Upper lobe of right lung (tissue), 1 donor: Measurements from ENCODE around the gene USP54. TPM values are rescaled to one million over a fixed set of nuclear protein-coding genes. Genes with fewer than 3 reads are reported as not detected.
"Not testable (repeated sequence)": the region's sequence is repeated elsewhere in the genome, so short reads cannot be mapped to it uniquely, and the experiment has no call there.

ENCODE experiments used
- ATAC-seq: fragments of 200-7000 bp; cut with Tn5 transposase; one replicate; pipeline ENCODE4 v1.9.1; 2020; ENCODE audit warnings: mild to moderate bottlenecking, moderate library complexity
- DNase-seq: peaks from one replicate; pipeline ENCODE4 v3.0.0-alpha.2; 2020
- H3K27ac ChIP-seq: fragments of 200-600 bp; one replicate; pipeline ENCODE4 v1.8.0; 2022
- H3K27me3 ChIP-seq: fragments of 200-600 bp; one replicate; pipeline ENCODE4 v1.8.0; 2022; ENCODE audit warnings: mild to moderate bottlenecking
- H3K36me3 ChIP-seq: fragments of 200-600 bp; one replicate; pipeline ENCODE4 v1.8.0; 2022
- H3K4me1 ChIP-seq: fragments of 200-600 bp; one replicate; pipeline ENCODE4 v1.8.0; 2022
- H3K4me3 ChIP-seq: fragments of 200-600 bp; one replicate; pipeline ENCODE4 v1.8.0; 2022; ENCODE audit warnings: mild to moderate bottlenecking
- H3K9me3 ChIP-seq: fragments of 200-600 bp; one replicate; pipeline ENCODE4 v1.8.0; 2022
- intact Hi-C: fragments of 100-400 bp; cut with DNase I; formaldehyde crosslinking; loops from one replicate; pipeline ENCODE4 v1.11.0; 2022
- total RNA-seq: library from RNA; stranded (reverse); fragmentation: NEBNext Ultra II Directional; extraction: Animal tissue kit (Norgen Biotek cat#: 25700); gene quantifications from one replicate; pipeline ENCODE4 v1.2.1, GENCODE V29; 2021
- TF ChIP-seq, protein P1 (sequence below): fragments of 200-600 bp; IDR thresholded peaks from one replicate; pipeline ENCODE4 v1.8.0; 2022; ENCODE audit warnings: antibody characterized with exemption
- donor health status: DM: no; HTN: yes; CAD: no; lungs with severe emphysema.

Gene USP54
- total RNA-seq, 1 donor from 2014 or later, result 114 TPM

DNA sequence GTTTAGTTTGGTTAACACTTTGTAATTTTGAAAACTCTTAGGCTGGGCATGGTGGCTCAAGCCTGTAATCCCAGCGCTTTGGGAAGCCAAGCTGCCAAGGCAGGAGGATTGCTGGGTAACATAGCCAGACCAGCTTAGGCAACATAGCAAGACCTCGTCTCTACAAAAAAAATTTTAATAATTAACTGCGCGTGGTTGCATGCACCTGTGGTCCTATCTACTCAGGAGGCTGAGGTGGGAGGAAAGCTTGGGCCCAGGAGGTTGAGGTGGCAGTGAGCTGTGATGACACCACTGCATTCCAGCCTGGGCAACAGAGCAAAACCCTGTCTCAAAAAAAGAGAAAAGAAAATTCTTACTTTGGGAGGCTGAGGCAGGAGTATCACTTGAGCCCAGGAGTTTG lies 31.9 kb upstream of the USP54 start:
- Histone ChIP-seq H3K4me3 (no peak overlapping the region), H3K4me1 (peaks cover 5% of the 10 kb centered on the region), H3K36me3 (no peaks in the 10 kb centered on the region), H3K27me3 (no peaks in the 10 kb centered on the region), H3K27ac (no peak overlapping the region), H3K9me3 (no peaks in the 10 kb centered on the region)
- TF ChIP-seq, protein P1, sequence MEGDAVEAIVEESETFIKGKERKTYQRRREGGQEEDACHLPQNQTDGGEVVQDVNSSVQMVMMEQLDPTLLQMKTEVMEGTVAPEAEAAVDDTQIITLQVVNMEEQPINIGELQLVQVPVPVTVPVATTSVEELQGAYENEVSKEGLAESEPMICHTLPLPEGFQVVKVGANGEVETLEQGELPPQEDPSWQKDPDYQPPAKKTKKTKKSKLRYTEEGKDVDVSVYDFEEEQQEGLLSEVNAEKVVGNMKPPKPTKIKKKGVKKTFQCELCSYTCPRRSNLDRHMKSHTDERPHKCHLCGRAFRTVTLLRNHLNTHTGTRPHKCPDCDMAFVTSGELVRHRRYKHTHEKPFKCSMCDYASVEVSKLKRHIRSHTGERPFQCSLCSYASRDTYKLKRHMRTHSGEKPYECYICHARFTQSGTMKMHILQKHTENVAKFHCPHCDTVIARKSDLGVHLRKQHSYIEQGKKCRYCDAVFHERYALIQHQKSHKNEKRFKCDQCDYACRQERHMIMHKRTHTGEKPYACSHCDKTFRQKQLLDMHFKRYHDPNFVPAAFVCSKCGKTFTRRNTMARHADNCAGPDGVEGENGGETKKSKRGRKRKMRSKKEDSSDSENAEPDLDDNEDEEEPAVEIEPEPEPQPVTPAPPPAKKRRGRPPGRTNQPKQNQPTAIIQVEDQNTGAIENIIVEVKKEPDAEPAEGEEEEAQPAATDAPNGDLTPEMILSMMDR, result no peak
- intact Hi-C loops, result no loop called here
- ATAC-seq, result no peak
- no peak for DNase-seq

DNA sequence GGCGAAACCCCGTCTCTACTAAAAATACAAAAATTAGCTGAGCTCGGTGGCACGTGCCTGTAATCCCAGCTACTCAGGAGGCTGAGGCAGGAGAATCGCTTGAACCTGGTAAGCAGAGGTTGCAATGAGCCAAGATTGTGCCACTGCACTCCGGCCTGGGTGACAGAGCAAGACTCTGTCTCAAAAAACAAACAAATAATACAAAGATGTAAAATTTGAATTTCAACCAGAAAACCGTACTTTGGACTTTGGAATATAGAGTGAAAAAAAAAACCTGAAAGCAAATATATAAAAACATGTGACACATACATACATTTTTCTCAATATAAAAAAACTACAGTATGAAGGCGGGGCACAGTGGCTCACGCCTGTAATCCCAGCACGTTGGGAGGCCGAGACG lies 29.8 kb upstream of the USP54 start:
- H3K9me3 ChIP-seq, H3K4me3 ChIP-seq, ATAC-seq, H3K36me3 ChIP-seq, H3K4me1 ChIP-seq, DNase-seq, H3K27ac ChIP-seq, H3K27me3 ChIP-seq, intact Hi-C loops: not testable (repeated sequence)

DNA sequence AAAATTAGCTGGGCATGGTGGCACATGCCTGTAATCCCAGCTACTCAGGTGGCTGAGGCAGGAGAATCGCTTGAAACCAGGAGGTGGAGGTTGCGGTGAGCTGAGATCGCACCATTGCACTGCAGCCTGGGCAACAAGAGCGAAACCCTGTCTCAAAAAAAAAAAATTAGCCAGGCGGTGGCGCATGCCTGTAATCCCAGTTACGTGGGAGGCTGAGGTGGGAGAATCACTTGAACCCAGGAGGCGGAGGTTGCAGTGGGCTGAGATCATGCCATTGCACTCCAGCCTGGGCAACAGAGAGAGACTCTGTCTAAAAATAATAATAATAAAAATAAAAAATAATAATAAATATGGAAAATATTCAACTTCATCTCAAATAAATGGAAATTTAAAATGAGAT lies 26.0 kb upstream of the USP54 start:
- DNase-seq, ATAC-seq, H3K9me3 ChIP-seq, H3K27me3 ChIP-seq, H3K36me3 ChIP-seq, H3K4me1 ChIP-seq, intact Hi-C loops, H3K27ac ChIP-seq, H3K4me3 ChIP-seq: not testable (repeated sequence)

DNA sequence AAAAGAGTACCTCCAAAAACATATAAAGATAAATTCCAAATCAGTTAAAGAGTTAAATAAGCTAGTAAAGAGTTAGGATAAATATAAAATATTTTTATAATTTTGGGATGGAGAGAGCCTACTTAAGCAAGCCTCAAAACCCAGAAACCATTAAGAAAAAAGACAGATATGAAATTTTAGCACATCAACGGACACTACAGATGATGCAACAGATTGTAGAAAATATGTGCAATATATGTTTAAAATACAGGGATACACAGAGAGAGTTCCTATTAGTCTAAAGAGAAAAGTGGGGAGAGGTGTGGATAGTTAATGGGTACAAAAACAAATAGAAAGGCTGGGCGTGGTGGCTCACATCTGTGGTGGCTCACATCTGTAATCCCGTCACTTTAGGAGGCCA lies 23.6 kb upstream of the USP54 start:
- no peaks in the 10 kb centered on the region for H3K9me3 ChIP-seq
- no peaks in the 10 kb centered on the region for H3K27me3 ChIP-seq
- H3K4me3 ChIP-seq, result no peak overlapping the region
- H3K4me1 ChIP-seq, result no peaks in the 10 kb centered on the region
- no peak overlapping the region for H3K27ac ChIP-seq
- intact Hi-C loops, result no loop called here
- ATAC-seq (no peak), DNase-seq (no peak)
- TF ChIP-seq, protein P1, result no peak
- no peaks in the 10 kb centered on the region for H3K36me3 ChIP-seq

DNA sequence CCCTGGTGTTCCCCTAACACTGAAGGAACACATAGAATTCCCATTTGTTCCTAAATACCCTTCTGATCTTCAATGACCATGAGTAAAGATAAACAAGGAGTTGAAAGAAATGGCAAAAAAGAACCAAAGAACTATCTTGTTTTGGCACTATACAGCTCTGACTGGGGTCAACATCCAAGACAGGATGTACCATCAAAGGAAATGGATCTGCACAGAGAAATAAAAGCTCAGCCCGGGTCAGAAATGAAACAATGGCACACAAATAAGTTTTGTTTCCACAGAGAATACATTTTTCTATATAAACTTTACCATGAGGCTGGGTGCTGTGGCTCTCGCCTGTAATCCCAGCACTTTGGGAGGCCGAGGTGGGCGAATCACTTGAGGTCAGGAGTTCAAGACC lies 18.0 kb upstream of the USP54 start:
- Histone ChIP-seq H3K27ac (no peak overlapping the region), H3K27me3 (no peaks in the 10 kb centered on the region), H3K4me3 (no peak overlapping the region), H3K4me1 (no peaks in the 10 kb centered on the region), H3K36me3 (no peaks in the 10 kb centered on the region), H3K9me3 (no peaks in the 10 kb centered on the region)
- TF ChIP-seq, protein P1, result no peak
- ATAC-seq (no peak), DNase-seq (no peak)
- intact Hi-C loops, result no loop called here

DNA sequence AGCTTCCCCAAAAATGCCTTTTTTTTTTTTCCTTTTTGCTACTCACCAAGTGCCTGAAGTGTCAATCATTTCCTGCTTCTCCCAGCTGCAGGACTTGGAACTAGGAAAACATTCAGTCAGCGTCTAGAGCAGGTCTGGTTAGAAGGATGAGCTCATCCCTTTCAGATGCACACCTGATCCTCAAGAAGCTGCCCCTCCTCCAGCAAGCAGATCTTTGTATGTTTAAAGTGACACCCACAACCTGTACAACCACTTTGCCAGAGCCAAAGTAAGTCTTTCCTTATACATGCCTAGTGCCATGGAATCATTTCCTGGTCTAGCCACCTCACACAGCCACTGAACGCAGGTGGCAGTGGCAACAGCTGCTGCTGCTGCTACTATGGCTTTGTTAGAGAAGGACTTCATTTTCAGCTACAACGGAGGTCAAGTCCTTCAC lies 10.4 kb upstream of the USP54 start:
- intact Hi-C loops, result no loop called here
- Histone ChIP-seq H3K9me3 (no peaks in the 10 kb centered on the region), H3K27me3 (no peaks in the 10 kb centered on the region), H3K36me3 (no peaks in the 10 kb centered on the region), H3K4me1 (peaks cover 4% of the 10 kb centered on the region), H3K27ac (peak overlapping the region; percentile 39), H3K4me3 (no peak overlapping the region)
- peak; percentile 97 for ATAC-seq
- TF ChIP-seq, protein P1, result no peak
- DNase-seq, result no peak

DNA sequence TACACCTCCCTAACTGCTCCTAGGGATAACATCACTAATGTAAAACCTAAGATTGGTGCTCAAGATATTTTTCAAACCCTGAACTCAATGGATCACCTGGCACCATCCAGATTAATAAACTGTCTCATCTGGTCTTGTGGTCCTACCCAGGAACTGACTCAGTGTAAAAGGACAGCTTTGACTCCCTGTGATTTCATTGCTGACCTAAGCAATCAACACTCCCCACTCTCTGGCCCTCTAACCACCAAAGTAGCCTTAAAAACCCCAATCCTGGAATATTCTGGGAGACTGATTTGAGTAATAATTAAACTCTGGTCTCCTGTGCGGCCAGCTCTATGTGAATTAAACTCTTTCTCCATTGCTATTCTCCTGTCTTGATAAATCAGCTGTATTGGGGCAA lies 6.2 kb upstream of the USP54 start:
- no peak overlapping the region for H3K4me3 ChIP-seq
- no peak for ATAC-seq
- H3K27me3 ChIP-seq, result no peaks in the 10 kb centered on the region
- DNase-seq, result no peak
- TF ChIP-seq, protein P1, result no peak
- H3K4me1 ChIP-seq, result peaks cover 4% of the 10 kb centered on the region
- H3K36me3 ChIP-seq, result no peaks in the 10 kb centered on the region
- no peaks in the 10 kb centered on the region for H3K9me3 ChIP-seq
- no peak overlapping the region for H3K27ac ChIP-seq
- intact Hi-C loops, result no loop called here
